Measurements from ENCODE around the gene RASAL2.

DNA sequence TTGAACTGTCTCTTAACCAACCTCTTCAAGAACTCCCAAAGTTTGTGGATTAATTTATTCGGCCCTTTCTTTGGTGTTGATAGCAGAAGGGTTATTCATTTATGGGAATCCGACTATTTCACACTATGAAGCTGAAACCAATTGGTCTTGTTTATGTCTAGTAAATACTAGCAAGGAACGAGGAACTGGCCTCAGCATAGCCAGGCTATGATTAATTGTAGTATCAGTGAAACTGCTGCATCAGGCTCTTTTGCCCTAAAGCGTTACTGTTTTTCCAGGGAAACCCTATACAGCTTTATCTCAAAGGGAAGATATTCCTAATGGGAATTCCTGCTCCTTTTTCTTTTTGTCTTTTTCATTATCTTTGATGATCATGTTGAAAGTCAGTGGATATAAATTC is 367.8 kb downstream of the RASAL2 start:
- no peak for TF ChIP-seq POLR2A (IDR thresholded peaks at IDR 0.05; ENCODE audit: low read depth, low read length)
- no peak for TF ChIP-seq SPI1 (IDR thresholded peaks at IDR 0.05; ENCODE audit: low read depth, low read length)
- no peak for TF ChIP-seq POU2F2 (IDR thresholded peaks at IDR 0.05; ENCODE audit: low read depth, low read length)

Measured in GM12891 (cell line).